Measurements from ENCODE around the gene GTF2H4.

Gene GTF2H4

DNA sequence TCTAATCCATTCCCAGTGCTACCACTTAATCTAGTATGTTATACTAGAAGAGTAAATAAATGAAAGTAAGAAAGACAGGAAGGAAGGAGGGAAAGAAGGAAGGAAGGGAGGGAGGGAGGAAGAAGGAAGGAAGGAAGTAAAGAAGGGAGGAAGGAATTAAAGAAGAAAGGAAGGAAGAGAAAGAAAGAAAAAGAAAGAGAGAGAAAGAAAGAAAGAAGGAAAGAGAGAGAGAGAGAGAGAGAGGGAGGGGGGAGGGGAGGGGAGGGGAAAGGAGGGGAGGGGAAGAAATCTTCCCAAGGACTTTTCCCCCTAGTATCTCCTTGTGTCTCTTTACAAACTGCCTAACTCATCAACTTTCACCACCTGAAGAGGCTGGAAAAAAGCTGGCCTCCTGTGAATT, 54.7 kb downstream of the GTF2H4 start:
- DNase-seq: no peak

DNA sequence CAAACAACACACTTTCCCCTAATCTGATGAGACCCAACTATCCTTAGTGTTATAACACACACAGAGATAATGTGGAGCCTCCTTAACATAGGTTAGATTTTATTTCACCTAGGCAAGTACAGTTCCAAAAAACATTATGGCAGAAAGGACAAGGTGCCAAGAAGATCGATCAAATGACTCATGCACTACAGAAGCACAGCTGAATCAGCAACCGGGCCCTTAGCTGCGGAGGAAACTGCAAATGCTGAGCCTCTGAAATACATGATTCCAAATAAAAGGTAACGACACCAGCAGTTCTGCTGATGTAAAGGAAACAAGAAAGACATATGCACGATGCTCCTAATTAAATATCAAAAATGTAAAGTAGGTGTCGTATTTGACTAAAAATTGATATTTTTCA, 55.6 kb downstream of the GTF2H4 start:
- DNase-seq: no peak
